PC-3 (cell line): ENCODE results near the gene NRDC.

ENCODE experiments used
- EZH2 ChIP-seq: fragments of 300-600 bp; sonication (generic); IDR thresholded peaks from one replicate; pipeline ENCODE4 v1.6.1; 2017; ENCODE audit warnings: antibody characterized with exemption, mild to moderate bottlenecking, low read length; ENCODE audit not compliant: unreplicated experiment
- EZH2phosphoT487 ChIP-seq: fragments of 300-600 bp; sonication (generic); IDR thresholded peaks from 2 replicates; pipeline ENCODE4 v1.6.1; 2018; ENCODE audit warnings: mild to moderate bottlenecking, antibody characterized with exemption, low read length, borderline replicate concordance
- TF ChIP-seq, protein P1 (sequence below): fragments of 300-600 bp; sonication (generic); conservative IDR thresholded peaks from 2 replicates; pipeline ENCODE4 v1.5.1; 2017; ENCODE audit warnings: antibody characterized with exemption, low read depth, mild to moderate bottlenecking, low read length

DNA sequence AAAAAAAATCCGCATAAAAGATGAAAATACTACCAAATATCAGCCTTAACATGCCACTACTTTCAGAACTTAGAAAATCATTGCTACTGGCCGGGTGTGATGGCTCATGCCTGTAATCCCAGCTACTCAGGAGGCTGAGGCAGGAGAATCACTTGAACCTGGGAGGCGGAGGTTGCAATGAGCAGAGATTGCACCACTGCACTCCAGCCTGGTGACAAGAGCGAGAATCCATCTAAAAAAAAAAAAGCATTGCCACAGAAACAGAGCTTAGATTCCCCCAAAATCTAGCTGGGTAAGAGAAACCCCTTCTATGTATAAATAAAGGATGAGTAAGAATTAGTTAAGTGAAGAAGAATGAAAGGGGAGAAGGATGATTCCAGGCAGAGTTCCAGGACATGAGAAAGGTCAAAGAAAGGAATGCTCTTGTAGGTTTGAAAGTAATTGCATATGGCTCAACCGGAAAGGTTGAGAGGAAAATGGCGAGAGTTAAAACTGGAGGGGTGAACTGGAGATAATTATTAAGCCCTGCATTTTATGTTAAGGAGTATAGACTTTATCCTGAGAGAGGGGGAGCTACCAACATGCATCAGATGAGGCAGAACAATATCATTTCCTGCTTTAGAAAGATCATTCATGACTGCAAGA, 19.7 kb upstream of the NRDC start:
- TF ChIP-seq, protein P1, sequence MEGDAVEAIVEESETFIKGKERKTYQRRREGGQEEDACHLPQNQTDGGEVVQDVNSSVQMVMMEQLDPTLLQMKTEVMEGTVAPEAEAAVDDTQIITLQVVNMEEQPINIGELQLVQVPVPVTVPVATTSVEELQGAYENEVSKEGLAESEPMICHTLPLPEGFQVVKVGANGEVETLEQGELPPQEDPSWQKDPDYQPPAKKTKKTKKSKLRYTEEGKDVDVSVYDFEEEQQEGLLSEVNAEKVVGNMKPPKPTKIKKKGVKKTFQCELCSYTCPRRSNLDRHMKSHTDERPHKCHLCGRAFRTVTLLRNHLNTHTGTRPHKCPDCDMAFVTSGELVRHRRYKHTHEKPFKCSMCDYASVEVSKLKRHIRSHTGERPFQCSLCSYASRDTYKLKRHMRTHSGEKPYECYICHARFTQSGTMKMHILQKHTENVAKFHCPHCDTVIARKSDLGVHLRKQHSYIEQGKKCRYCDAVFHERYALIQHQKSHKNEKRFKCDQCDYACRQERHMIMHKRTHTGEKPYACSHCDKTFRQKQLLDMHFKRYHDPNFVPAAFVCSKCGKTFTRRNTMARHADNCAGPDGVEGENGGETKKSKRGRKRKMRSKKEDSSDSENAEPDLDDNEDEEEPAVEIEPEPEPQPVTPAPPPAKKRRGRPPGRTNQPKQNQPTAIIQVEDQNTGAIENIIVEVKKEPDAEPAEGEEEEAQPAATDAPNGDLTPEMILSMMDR, result no peak
- TF ChIP-seq EZH2phosphoT487 (no peak), EZH2 (no peak)
